H1 (cell line): ENCODE measurements around the gene C6orf163. TPM values are rescaled to one million over a fixed set of nuclear protein-coding genes. Genes with fewer than 3 reads are reported as not detected.

Experiments
- CREB1 ChIP-seq: IDR thresholded peaks from 2 replicates; pipeline ENCODE4 v1.6.1; 2012; ENCODE audit warnings: inconsistent platforms
- FOSL1 ChIP-seq: IDR thresholded peaks from 2 replicates; pipeline ENCODE4 v1.6.1; 2011; ENCODE audit warnings: mild to moderate bottlenecking, low read depth, low read length, moderate library complexity; ENCODE audit not compliant: insufficient read depth
- JUND ChIP-seq: IDR thresholded peaks from 2 replicates; pipeline ENCODE4 v1.6.1; 2011; ENCODE audit warnings: mild to moderate bottlenecking, improper control_type of control experiment, low read length
- POU5F1 ChIP-seq: IDR thresholded peaks from 2 replicates; pipeline ENCODE4 v1.6.1; 2011; ENCODE audit warnings: low read depth, mild to moderate bottlenecking, low read length, moderate library complexity
- RFX5 ChIP-seq: IDR thresholded peaks from 2 replicates; pipeline ENCODE4 v1.6.1; 2011; ENCODE audit warnings: low read depth, low read length, improper control_type of control experiment, borderline replicate concordance
- SP2 ChIP-seq: IDR thresholded peaks from 2 replicates; pipeline ENCODE4 v1.6.1; 2012; ENCODE audit warnings: mild to moderate bottlenecking, low read length, inconsistent platforms
- polyA plus RNA-seq, 7 experiments: library from polyadenylated mRNA; depleted of rRNA in 3 of 7; stranded (reverse) in 5 of 7; unstranded in 2 of 7; fragments of >200 nt in 5 of 7; fragments of 200-250 nt in 2 of 7; gene quantifications; 1 replicate in 5 of 7; 2 replicates in 1 of 7; 4 replicates in 1 of 7; pipeline versions ENCODE4 v1.2.1 to v1.2.3, GENCODE V29; 2011 to 2013; ENCODE audit warnings: missing spikeins in 2 of 7, mixed read lengths in 2 of 7
- total RNA-seq: library from RNA; stranded (reverse); fragmentation: NEBNext Ultra II Directional; extraction: Animal tissue kit (Norgen Biotek cat#: 25700); gene quantifications from 2 replicates; pipeline ENCODE4 v1.2.1, GENCODE V29; 2021
- TF ChIP-seq, protein P1 (sequence below): fragments of 300-600 bp; sonication (generic); IDR thresholded peaks from 2 replicates; pipeline ENCODE4 v1.7.1; 2012; ENCODE audit warnings: low read length, moderate library complexity, mild to moderate bottlenecking, inconsistent platforms; ENCODE audit not compliant: insufficient replicate concordance

Gene C6orf163
- total and polyA plus RNA-seq, 2 of the 8 experiments (the other 6 are each of a cell fraction or from before 2014, with no cell fraction given): 0.36 to 1.5 TPM

DNA sequence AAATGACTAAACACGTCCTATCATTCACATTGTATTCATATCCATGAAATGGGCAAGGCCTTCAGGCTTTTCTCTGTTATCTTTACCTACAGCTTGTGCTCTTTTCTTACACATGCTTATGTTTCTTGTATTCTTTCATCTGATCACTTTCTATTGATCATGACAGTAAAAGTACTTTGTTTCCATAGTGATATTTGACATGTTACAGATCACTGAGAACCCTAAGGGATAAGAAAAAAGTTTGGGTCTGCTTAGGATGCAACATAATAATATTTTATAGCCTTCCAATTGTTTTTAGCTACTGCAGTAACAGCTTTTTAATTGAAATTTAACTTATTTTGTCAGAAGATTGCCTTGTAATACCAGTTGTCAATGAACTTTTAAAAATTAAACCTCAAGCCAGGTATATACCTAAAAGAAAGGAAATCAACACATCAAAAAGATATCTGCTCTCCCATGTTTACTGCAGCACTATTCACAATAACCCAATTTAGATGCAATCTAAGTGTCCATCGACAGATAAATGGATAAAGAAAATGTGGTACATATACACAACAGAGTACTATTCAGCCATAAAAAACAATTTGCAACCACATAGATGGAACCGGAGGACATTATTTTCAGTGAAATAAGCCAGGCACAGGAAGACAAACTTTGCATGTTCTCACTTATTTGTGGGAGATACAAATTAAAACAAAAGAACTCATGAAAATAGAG is 25.2 kb upstream of the C6orf163 start (continued):
- TF ChIP-seq, protein P1, sequence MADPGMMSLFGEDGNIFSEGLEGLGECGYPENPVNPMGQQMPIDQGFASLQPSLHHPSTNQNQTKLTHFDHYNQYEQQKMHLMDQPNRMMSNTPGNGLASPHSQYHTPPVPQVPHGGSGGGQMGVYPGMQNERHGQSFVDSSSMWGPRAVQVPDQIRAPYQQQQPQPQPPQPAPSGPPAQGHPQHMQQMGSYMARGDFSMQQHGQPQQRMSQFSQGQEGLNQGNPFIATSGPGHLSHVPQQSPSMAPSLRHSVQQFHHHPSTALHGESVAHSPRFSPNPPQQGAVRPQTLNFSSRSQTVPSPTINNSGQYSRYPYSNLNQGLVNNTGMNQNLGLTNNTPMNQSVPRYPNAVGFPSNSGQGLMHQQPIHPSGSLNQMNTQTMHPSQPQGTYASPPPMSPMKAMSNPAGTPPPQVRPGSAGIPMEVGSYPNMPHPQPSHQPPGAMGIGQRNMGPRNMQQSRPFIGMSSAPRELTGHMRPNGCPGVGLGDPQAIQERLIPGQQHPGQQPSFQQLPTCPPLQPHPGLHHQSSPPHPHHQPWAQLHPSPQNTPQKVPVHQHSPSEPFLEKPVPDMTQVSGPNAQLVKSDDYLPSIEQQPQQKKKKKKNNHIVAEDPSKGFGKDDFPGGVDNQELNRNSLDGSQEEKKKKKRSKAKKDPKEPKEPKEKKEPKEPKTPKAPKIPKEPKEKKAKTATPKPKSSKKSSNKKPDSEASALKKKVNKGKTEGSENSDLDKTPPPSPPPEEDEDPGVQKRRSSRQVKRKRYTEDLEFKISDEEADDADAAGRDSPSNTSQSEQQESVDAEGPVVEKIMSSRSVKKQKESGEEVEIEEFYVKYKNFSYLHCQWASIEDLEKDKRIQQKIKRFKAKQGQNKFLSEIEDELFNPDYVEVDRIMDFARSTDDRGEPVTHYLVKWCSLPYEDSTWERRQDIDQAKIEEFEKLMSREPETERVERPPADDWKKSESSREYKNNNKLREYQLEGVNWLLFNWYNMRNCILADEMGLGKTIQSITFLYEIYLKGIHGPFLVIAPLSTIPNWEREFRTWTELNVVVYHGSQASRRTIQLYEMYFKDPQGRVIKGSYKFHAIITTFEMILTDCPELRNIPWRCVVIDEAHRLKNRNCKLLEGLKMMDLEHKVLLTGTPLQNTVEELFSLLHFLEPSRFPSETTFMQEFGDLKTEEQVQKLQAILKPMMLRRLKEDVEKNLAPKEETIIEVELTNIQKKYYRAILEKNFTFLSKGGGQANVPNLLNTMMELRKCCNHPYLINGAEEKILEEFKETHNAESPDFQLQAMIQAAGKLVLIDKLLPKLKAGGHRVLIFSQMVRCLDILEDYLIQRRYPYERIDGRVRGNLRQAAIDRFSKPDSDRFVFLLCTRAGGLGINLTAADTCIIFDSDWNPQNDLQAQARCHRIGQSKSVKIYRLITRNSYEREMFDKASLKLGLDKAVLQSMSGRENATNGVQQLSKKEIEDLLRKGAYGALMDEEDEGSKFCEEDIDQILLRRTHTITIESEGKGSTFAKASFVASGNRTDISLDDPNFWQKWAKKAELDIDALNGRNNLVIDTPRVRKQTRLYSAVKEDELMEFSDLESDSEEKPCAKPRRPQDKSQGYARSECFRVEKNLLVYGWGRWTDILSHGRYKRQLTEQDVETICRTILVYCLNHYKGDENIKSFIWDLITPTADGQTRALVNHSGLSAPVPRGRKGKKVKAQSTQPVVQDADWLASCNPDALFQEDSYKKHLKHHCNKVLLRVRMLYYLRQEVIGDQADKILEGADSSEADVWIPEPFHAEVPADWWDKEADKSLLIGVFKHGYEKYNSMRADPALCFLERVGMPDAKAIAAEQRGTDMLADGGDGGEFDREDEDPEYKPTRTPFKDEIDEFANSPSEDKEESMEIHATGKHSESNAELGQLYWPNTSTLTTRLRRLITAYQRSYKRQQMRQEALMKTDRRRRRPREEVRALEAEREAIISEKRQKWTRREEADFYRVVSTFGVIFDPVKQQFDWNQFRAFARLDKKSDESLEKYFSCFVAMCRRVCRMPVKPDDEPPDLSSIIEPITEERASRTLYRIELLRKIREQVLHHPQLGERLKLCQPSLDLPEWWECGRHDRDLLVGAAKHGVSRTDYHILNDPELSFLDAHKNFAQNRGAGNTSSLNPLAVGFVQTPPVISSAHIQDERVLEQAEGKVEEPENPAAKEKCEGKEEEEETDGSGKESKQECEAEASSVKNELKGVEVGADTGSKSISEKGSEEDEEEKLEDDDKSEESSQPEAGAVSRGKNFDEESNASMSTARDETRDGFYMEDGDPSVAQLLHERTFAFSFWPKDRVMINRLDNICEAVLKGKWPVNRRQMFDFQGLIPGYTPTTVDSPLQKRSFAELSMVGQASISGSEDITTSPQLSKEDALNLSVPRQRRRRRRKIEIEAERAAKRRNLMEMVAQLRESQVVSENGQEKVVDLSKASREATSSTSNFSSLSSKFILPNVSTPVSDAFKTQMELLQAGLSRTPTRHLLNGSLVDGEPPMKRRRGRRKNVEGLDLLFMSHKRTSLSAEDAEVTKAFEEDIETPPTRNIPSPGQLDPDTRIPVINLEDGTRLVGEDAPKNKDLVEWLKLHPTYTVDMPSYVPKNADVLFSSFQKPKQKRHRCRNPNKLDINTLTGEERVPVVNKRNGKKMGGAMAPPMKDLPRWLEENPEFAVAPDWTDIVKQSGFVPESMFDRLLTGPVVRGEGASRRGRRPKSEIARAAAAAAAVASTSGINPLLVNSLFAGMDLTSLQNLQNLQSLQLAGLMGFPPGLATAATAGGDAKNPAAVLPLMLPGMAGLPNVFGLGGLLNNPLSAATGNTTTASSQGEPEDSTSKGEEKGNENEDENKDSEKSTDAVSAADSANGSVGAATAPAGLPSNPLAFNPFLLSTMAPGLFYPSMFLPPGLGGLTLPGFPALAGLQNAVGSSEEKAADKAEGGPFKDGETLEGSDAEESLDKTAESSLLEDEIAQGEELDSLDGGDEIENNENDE: no peak
- TF ChIP-seq RFX5 (no peak), POU5F1 (no peak), SP2 (no peak), FOSL1 (no peak), CREB1 (no peak), JUND (no peak)
